HG02970 (cell line): ENCODE measurements around the gene ERCC2.

Source experiments
- ATAC-seq: cut with Tn5 transposase; IDR thresholded peaks from one replicate; pipeline ENCODE4 v1.9.1; 2021; ENCODE audit warnings: mild to moderate bottlenecking, moderate library complexity, moderate number of reproducible peaks; ENCODE audit not compliant: unreplicated experiment, low FRiP score

Gene ERCC2

DNA sequence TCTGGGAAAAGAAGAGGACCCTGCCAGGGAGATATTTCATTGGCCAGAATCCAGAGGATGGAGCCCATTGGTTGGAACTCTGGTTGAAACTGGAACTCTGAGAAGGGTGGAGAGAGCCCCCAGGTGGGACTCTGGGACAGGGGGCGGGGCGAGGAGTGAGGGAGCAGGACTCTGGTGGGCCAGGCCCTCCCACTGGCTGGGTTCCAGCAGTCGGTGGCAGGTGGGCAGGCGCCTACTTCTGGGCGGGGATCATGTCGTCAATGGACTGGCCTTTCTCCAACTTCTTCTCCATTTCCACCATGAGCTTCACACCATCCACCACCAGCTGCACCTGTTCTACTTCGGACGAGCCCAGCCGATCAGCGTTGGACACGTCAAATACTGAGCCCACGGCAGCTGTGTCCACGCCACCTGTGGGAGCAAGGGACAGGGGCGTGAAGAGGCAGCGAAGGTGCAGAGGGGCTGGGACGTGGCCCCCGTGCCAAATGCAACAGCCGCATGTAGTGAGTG is 63.8 kb downstream of the ERCC2 start:
- ATAC-seq, result no peak

GRCh38 chr19:45306040-45306439 is 64.3 kb downstream of the ERCC2 start:
- no peak for ATAC-seq

DNA sequence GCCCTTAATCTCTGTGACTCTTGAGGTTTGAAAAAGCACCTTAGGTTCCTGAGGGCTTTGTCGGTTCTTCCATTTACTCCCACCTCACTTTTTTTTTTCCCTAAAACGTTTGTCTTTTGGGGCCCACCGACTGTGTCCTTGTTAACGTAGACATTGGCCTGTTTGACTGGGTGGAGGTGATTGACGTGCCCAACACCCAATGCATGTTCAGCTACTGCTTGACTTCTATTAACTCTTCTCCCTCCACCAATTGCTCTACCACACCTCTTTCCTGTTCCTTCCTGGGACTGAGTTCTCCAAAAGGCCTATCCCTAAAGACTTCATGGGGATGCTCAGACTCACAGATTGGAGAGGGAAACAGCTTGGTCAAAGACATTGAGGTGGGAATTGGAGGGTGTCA is 65.0 kb downstream of the ERCC2 start:
- ATAC-seq, result no peak

DNA sequence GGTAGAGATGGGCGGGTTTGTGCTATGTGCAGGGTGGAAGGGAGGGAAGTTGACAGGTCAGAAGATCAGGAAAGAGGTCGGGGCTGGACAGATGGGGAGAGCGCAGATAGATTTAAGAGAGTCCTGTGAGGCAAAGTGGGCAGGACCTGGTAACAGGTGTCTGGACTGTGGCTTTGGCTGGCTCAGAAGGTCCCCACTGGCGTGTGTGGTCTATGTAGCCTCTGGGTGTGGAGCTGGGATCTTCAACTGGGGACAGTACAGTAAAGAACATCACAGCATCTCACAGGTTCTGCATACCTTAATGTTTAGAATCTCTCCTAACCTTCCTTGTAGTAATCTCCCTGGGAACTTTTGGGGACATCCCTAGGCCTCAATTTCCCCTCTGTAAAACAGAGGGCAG is 65.4 kb downstream of the ERCC2 start:
- no peak for ATAC-seq

DNA sequence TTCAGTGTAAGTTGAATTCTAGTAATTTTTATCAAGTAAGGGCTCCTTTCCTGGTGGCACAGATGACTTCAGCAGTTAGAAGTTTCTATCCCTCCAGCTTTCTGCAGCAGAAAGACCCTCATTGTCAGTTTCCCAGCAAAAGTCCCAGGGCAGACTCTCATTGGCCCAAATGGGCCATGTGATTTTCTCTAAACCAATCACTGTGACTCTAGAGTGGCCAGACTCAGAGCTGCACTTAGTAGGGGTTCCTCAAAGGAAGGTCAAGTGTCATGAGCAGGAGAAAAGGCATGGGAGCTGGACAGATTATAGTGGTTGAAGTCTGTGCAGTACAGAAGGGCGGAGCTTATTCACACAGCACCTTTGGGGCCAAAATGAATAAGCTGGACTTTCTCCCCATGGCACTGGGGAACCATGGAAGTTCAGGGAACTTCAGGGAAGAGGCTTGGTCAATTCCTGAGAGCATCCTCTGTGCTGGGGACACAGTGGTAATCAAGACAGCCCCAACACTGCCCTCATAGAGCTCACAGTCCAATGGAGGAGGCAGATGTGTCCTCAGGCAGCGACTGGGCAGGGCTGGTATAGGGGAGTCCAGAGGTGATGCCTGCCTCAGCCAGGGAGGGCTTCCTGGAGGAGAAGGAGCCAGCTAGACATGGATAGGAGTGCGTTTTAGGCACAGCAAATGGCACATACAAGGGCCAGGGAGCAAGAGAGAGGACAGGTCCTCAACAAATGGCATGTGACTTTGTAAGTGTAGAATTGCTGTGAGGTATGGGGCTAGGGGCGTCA is 66.0 kb downstream of the ERCC2 start:
- no peak for ATAC-seq

GRCh38 chr19:45303269-45304060 is 66.9 kb downstream of the ERCC2 start:
- ATAC-seq, result no peak

- ATAC-seq, result no peak
These were observed 68.0 kb downstream of the ERCC2 start for GRCh38 chr19:45302416-45302815.
